Mucosa of gallbladder (tissue), 1 donor: ENCODE measurements around the gene NCF1. TPM values are rescaled to one million over a fixed set of nuclear protein-coding genes. Genes with fewer than 3 reads are reported as not detected.
"Not testable (repeated sequence)": the region's sequence is repeated elsewhere in the genome, so short reads cannot be mapped to it uniquely, and the experiment has no call there.

Experiments
- DNase-seq: peaks from one replicate; pipeline ENCODE4 v3.0.0-alpha.2; 2020; ENCODE audit warnings: low spot score
- total RNA-seq: library from RNA; stranded (reverse); gene quantifications from one replicate; pipeline ENCODE4 v1.2.1, GENCODE V29; 2021
- donor health status: DM: no; HTN: no; CAD: no.

Gene NCF1
- 6.8 TPM for total RNA-seq

DNA sequence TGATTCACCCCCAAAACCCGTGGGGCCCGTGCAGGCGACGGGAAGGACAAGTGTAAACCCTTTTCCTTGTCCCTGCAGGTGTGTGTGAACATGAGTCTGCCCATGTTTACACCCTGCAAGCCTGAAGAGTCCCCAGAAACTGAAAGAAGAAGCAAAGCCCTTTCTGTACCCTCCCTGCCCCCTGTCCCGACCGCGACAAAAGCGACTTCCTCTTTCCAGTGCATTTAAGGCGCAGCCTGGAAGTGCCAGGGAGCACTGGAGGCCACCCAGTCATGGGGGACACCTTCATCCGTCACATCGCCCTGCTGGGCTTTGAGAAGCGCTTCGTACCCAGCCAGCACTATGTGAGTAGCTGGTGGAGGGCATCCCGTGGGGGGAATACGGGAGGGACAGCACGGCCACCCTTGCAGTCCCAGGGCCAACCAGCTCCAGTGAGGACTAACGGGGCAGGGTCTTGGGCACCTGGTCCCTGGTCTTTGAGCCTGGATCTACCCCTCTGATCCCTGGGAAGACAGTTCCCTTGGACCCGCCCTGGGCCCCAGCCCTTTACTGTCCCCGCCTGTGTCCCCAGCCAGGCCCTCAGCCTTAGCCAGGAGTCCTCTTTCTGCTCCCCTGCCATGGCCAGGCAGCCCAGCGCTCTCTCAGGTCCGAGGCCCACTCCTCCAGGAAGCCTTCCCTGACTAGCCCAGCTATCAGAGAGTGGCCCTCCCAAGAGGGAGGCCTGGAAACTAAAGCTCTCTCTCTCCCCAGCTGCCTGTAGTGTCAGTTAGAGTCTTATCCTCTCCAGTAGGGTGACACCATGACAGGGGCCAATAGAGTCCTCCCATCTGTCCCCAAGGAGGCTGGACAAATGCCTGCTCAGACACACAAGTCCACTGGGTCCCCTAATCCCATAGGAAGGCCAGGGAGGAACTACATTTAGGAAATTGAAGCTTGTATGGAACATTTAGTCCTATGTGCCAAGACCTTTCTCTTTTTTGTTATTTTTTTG lies at the start of gene NCF1:
TSS of gene NCF1 (plus strand) at position 252 of the 991 bp plus-strand sequence. CDS start at position 273, 21 bp downstream.
- not testable (repeated sequence) for DNase-seq

DNA sequence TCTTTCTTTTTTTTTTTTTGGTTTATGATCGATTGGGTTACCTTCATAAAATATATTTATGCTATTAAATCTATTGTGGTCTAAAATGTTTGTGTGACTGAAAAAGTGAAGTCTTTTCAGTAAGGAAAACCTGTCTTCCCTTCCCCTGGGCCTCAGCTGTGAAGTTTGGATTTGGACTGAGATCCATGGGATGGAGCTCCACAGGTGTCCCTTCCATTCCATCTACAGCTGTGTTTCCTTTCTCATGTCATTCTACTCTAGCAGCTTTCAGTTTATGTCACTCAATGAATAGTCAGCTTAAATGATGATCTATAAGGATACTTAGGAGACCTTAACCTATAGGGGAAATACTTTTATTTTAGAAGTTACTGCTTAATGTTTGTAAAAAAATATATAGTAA lies 48.0 kb upstream of the NCF1 start:
- DNase-seq: no peak

- DNase-seq: no peak
These were observed 47.3 kb upstream of the NCF1 start for GRCh38 chr7:74726309-74727101.

DNA sequence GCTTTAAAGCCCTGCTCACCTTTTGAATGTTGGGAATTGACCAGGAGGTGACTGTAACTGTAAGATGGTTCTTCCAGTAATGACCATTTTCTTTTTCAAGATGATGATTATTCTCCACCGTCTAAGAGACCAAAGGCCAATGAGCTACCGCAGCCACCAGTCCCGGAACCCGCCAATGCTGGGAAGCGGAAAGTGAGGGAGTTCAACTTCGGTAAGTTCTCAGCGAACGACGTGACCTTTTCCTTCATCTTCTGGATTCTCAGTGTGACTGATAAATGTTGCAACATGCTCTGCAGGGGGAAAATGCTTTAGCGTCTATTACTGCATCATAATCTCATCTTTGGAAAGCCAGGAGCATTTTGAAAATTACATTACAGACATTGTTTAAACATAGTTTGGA lies 45.1 kb upstream of the NCF1 start:
- DNase-seq: not testable (repeated sequence)

DNA sequence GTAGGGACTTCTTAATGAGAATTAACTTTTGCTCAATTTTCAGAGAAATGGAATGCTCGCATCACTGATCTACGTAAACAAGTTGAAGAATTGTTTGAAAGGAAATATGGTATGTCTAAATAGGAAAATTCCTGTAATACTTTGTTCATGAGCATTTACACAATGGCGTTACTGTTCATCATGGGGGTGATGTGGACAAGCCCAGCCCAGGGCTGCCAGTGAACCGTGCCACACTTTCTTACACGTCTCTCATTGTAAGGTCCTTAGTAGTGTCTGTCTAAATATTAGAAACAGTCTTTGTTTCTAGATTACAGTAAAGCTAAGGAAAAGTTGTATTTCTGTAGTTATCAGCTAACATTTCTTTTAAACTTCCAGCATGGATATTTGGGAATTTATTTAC lies 43.6 kb upstream of the NCF1 start:
- not testable (repeated sequence) for DNase-seq

DNA sequence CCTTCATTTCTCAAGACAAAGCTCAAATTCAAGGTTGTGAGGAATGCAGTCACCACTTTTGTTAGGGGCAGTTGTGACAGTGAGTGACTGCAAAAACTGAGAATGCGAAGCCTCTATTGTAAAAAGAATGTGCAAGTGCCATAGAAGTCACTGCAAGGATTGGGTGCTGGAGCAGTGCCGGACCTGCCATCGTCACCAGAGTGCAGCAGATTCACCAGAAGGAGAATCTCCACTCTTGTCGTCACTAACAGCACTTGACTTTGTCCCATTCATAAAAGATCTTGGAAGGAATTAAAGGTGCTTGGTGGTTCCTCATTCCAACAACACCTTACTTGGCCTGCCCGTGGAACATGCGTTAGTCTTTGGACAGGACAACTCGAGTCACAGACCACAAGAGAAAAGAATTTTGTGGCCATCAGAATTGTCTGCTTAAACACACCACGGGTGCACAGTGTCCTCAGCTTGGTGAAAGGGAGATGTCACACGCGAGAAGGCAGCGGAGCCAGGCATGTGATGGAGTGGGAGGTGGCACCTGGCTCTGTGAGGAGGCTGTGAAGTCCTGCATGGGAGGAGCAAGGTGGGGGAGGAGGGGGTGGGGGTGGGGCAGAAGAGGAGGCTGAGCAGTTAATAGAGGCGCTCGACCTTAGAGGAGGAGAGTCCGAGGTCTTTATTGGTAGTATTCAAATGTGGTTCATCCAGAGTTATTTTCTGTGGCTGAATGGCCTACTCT lies 33.7 kb upstream of the NCF1 start:
- not testable (repeated sequence) for DNase-seq

- DNase-seq: not testable (repeated sequence)
These were observed 29.8 kb upstream of the NCF1 start for GRCh38 chr7:74743936-74744557.

GRCh38 chr7:74753921-74754482 lies 19.8 kb upstream of the NCF1 start:
- not testable (repeated sequence) for DNase-seq

- not testable (repeated sequence) for DNase-seq
These were observed 17.1 kb upstream of the NCF1 start for GRCh38 chr7:74756673-74757072.

- not testable (repeated sequence) for DNase-seq
These were observed 15.5 kb upstream of the NCF1 start for GRCh38 chr7:74758268-74758667.

DNA sequence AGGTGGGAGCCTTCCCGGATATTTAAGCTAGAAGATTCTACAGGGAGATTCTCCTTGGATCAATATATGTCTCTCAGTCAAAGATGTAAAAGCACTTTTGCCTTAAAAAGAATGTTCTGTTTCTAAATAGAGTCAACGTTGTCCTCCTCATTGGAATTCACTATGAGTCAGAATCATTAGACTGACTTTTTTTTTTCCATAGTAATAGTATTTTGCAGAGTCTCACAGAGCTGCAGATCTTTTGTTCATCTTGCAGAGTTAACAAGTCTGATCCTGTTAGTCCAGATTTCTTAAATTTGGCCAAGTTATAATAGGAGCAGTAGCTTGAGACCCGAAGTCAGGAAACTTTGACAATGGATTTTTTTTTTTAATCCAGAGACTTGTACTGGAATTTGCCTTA lies 14.8 kb upstream of the NCF1 start:
- not testable (repeated sequence) for DNase-seq

- not testable (repeated sequence) for DNase-seq
These were observed 8.4 kb upstream of the NCF1 start for GRCh38 chr7:74765205-74765918.

DNA sequence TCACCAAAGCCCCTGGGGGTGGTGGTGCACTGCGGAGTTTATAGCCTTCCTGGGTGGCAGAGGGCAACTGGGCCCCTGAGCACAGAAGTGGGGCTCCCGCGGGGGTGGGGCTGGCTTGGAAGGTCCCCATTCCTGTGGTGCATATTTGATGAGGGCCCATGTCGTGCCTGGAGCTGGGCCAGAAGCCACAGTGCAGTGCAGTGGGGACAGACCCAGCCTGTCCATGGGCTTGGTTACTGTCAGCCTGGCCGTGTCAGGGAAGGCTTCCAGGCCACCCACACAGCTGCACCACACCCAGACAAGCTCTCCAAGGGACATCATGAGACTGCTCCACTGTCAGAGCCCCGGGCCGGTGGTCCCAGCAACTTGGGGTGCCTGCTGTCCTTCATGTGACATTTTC lies 7.3 kb upstream of the NCF1 start:
- not testable (repeated sequence) for DNase-seq

GRCh38 chr7:74766991-74767390 lies 6.8 kb upstream of the NCF1 start:
- not testable (repeated sequence) for DNase-seq

DNA sequence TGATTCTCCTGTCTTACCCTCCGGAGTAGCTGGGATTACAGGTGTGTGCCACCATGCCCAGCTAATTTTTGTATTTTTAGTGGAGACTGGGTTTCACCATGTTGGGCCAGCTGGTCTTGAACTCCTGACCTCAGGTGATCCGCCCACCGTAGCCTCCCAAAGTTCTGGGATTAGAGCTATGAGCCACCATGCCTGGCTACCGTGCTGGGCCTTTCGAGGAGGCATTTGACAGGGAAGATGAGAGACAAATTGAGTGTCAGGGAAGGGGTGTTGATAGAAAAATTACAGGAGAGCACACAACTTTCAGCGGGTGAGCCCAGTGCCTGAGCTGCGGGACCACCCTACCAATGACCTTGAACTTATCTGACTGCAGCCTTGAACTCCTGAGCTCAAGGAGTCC lies 3.7 kb upstream of the NCF1 start:
- DNase-seq: not testable (repeated sequence)

DNA sequence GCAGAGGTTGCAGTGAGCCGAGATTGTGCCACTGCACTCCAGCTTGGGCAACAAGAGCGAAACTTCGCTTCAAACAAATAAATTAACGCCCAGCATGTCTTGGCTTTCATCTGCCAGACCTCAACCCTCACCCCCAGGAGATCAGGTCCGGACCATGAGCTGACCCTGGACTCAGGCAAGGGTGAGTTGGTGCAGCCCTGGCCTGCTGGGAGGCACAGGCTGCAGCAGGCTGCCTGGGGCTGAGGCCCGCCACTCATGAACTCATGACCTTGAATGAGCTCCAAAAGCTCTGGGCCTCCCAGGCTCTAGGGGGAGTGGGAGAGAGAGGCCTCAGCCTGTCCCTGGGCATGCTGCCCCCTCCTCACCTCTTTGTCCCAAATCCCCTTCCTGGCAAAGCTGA lies 1.7 kb upstream of the NCF1 start:
- not testable (repeated sequence) for DNase-seq

GRCh38 chr7:74775111-74775510 lies 1.3 kb downstream of the NCF1 start:
- DNase-seq: not testable (repeated sequence)

DNA sequence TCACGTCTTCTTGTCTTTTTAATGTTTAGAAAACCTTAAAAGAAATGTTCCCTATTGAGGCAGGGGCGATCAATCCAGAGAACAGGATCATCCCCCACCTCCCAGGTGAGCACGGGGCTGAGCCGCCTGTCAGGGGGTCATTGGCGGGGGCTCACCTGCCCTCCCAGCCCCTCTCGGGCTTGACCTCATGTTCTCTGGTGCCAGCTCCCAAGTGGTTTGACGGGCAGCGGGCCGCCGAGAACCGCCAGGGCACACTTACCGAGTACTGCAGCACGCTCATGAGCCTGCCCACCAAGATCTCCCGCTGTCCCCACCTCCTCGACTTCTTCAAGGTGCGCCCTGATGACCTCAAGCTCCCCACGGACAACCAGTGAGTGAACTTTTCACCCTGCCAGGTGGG lies 5.2 kb downstream of the NCF1 start:
- not testable (repeated sequence) for DNase-seq

- DNase-seq: not testable (repeated sequence)
These were observed 7.9 kb downstream of the NCF1 start for GRCh38 chr7:74781746-74782145.

DNA sequence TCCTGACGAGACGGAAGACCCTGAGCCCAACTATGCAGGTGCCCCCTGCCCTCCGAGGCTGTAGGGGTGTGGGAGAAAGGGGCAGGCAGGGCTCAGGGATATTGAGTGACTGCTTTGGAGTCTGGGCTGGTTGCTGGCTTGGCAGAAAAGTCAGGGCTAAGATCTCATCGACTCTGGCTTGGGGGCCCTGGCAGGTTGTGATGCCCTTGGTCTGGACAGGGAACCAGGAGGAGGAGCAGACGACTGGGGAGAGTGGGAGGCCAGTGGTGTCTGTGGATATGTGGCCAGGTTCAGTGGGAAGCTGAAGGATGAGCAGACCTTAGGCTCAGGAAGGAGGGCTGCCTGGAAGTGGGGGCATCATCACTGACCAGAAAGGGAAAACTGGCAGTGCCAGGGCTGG lies 9.8 kb downstream of the NCF1 start:
- DNase-seq: not testable (repeated sequence)
